ENCODE measurements around the gene ACTL10.

The ACTL10 gene

DNA sequence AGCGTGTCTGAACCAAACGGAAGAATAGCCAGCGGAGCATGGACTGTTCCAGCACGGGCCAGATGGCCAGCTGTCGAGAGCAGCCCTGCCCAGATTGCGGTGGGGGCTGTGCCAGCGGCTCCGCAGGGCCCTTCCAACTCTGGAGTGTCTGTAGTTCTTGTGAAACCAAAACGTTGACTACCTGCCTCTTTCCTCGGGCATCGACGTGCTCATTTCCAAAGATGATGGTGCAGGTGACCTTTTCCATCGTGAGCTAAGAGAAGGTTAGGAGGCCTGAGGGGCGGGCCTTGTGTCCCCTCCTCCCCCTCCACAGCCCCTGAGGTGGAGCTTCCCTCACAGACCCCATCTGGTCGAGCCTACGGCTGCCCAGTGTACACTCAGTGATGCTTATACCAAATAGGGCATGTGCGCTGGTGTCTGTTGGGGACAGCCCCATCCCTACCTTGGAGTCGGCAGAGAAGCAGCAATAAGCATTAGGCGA lies 17.5 kb upstream of the ACTL10 start:
- DNase-seq (ENCODE audit: low read depth in 2 of 2), result no peak

- no peak for DNase-seq (ENCODE audit: low read depth in 2 of 2)
Observed at GRCh38 chr20:33650111-33650752, 16.5 kb upstream of the ACTL10 start.

DNA sequence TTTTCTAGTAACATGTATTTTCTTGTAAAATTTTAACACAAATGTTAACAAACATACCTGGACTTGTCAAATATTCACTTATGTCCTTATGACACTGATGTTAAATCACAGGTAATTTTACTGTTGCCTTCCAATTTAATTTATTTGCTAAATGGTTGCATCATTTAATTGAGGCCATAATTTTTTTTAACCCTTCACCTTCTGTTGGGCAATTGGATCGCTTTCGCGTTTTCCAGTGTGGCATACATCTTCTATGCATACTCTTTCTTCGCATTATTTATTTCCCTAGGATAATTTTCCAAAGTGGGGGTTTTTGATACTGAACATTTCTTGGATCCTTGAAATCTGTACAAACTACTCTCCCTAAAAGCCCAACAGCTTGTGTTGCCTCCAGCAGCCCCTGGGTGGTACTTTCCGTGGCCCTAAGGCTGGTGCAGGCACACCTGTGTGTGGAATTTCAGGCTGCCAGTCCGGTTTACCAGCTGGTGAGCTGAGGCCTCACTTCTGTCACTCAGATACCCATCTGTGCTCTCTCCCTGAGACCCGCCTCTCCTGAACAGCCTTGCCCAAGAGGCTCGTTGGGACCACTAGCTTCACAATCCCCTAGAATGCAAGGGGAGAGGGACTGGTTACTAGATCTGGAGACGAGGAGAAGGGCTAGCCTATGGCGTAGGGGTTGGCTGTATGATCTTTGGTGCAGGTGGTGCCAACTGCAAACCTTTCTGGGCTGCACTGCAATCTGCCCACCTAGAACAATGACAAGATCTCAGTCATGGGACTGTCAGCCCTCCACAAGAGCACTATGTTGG lies 15.8 kb upstream of the ACTL10 start:
- no peak for DNase-seq (ENCODE audit: low read depth in 2 of 2)

- no peak for DNase-seq (ENCODE audit: low read depth in 2 of 2)
Observed at GRCh38 chr20:33651562-33652048, 15.1 kb upstream of the ACTL10 start.

- DNase-seq (ENCODE audit: low read depth in 2 of 2), result peak in 1 of 2 donors; percentile 30
Observed at GRCh38 chr20:33653218-33653899, 13.4 kb upstream of the ACTL10 start.

DNA sequence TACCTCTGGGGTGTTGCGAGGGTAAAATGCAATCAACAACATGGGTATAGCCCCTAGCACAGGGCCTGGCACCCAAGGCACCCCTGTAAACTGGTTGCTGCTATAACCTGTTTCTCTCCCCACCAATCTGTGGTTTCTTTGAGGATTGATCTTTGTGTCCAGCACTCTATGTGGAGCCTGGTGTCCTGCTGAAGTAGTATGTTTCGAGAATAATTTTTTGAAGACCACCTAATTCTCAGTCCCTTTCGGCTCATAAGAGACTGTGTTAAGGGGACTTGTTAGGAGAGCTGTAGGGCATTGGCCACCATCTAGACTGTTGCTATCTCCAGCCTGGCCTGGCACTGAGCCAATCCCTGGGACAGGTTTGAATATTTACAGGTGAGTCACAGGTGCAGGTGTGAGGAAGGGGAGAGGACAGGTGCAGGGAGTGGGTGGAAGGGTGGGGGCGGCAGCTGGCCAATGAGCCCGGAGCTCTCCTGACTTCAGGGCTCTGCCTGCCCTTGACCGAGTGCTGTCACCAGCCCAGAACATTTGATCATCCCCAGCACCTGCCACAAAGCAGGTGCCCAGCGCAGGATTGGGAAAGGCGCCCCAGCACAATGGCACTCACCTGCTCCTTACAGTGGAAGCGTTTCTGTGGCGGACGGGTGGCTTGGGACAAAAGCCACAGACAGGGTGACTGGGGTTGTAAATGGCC lies 12.7 kb upstream of the ACTL10 start:
- no peak for DNase-seq (ENCODE audit: low read depth in 2 of 2)

DNA sequence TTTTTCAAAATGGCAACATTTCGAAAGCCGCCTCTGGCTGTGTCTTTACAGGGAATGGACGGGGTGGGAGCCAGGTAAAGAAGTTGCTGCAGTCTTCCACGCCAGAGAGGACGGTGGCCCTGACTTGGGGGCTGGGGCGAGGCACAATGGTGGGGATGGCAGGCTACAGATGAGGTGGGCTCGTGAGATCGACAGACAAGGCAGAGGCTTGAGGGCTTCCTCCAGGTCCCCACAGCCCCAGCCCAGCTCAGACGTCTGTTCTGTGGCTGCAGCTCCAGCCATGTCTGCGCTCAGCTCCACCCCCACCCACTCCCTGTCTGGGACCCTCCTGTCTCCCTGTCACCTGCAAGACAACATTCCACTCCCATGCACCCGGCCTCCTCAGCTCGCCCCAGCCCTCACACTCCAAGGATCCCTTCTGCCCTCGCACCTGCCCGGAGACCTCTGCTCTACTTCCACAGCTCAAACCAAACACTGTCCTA lies 12.0 kb upstream of the ACTL10 start:
- no peak for DNase-seq (ENCODE audit: low read depth in 2 of 2)

- no peak for DNase-seq (ENCODE audit: low read depth in 2 of 2)
Observed at GRCh38 chr20:33655164-33655563, 11.6 kb upstream of the ACTL10 start.

DNA sequence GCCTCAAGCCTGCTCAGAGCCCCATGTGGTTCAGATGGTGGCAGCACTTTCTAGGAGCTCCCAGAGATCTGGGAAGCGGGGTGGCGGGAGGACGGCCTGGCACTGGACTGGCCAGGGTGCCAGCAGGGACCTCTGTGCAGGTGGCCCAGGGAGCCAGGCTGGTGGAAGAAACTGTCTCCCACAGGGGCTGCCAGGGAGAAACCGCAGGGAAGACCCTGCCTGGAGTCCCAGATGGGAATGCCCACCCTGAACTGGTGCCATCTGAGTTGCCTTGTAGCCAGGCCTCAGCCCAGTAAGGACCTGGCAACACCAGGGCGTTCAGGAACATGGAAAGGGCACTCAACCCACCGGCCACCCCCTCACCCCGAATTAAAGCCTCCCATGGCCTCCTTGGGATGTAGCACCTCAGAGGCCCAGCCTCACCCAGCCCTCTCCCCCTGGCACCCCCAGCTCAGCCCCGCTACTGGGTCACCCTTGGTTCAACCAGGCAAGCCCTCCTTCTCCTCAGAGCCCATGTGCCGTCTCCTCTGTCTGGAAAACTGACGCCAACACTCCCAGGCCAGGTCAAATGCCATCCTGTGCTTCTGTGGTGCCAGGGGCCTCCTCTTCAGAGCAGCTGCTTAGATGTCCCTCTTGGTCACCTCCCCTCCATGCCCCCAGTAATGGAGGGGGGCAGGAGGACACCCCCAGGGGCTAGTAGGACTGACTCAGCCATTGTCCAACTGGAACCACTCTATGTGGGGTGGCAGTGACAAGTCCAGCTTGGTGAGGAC lies 10.5 kb upstream of the ACTL10 start:
- no peak for DNase-seq (ENCODE audit: low read depth in 2 of 2)

DNA sequence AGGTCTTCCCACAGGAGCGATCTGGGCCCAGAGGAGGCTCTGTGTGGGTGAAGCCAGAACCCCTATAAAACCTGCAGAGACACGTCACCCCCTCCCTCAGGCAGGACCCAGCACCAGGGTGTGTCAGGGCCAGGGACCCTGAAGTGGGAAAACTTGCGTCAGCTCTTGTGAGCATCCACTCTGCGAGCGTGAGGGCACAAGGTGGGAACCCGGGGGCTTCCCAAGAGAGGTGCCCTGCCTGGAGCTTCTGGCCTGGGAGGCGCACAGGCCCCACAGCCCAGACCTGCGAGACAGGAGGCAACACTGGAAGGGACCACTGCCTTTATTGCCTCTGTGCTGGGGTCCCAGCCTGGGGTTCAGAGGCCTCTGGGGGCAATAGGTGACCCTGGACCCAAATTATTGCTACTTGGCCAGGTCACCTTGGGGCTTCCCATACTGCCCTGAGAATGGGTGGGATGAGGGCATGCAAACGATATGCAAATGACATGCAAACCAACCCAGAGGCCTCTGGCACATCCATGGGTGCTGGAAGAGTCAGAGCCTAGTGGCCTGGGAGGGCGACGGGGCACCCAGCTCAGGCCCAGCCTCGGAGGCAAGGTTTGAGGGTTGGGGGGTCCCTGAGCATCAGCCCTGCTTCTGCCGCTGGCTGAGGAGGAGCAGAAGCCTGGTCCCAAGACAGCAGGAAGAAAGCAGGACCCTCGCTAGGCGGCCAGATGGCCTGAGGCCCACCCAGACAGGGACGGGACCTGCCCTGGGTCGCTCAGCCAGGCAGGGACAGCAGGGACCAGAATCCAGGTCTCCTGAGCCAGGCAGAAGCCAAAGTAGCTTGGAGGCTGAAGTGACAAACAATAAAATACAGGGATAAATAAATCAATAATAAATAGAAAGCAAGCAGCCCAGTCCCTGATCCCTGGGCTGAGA lies 9.7 kb upstream of the ACTL10 start:
- no peak for DNase-seq (ENCODE audit: low read depth in 2 of 2)

GRCh38 chr20:33657704-33658095 lies 9.0 kb upstream of the ACTL10 start:
- no peak for DNase-seq (ENCODE audit: low read depth in 2 of 2)

DNA sequence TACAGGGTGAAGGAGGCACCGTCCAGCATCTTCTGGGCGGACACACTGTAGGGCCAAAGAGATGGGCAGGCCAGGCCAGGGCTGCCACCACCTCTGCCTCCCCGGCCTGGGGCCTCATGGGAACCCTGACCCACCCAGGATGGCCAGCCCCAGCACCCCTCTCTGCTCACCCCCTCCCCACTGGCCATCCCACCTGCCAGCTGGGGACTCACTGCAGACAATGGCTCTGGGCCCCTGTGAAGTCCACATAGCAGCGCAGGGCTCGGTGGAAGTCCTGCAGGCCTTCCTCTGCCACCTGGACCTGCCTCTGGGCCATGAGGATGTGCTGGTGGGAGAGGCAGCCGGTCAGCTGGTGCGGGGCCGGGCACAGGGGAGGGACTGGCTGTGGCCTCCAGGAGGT lies 8.2 kb upstream of the ACTL10 start:
- no peak for DNase-seq (ENCODE audit: low read depth in 2 of 2)

DNA sequence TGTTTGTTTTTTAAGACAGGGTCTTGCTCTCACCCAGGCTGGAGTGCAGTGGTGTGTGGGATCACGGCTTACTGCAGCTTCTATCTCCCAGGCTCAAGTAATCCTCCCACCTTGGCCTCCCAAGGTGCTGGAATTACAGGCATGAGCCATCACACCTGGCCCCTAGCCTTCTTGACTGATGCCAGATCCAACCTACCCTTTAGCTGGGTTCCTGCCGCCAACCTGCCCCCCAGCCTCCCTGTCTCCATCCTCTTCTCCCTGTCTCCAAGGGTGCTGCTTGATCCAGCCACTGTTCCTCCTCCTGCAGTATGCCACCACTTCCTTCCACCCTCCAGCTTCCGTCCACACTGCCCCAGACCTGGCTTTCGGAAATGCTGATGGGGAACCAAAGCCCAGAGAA lies 7.8 kb upstream of the ACTL10 start:
- no peak for DNase-seq (ENCODE audit: low read depth in 2 of 2)

- no peak for DNase-seq (ENCODE audit: low read depth in 2 of 2)
Observed at GRCh38 chr20:33659341-33660034, 7.3 kb upstream of the ACTL10 start.

DNA sequence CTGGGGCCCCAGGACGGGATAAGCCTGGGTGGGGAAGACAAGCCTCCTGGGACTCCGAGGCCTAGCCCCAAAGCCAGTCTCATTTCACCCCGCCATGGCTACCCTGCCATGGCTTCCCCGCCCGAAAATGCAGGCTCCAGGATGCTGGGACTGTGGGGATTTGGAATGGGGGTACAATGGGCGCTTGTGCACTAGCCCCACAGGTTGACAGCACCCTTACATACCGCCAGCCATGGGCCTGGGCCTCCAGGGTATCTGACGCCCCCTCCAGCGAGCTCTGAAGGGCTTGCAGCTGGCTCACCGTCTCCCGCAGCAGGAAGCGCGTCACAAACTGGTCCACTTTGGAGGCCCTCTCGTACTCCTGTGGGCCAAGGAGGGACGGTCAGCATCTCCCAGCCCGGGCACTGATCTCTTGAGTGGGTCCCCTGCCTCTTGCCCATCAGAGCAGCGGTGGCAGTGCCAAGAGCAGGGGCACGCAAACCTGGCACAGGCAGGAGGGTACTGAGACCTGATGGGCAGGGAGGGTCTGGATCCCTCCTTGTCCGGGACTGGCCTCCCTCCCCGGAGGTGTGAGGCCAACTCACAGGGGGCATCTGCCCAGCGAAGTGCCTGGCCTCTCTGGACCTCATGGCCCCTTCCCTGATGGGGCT lies 6.6 kb upstream of the ACTL10 start:
- no peak for DNase-seq (ENCODE audit: low read depth in 2 of 2)

- no peak for DNase-seq (ENCODE audit: low read depth in 2 of 2)
Observed at GRCh38 chr20:33660685-33661058, 6.1 kb upstream of the ACTL10 start.

GRCh38 chr20:33662172-33662571 lies 4.6 kb upstream of the ACTL10 start, which contains the start of gene C20orf144:
C20orf144 (plus strand) TSS chr20:33662327; CDS start chr20:33662346, 19 bp downstream.
- DNase-seq (ENCODE audit: low read depth in 2 of 2), result no peak

GRCh38 chr20:33663161-33664084 lies 3.3 kb upstream of the ACTL10 start:
- peak; percentile 73 to 82 for DNase-seq (ENCODE audit: low read depth in 2 of 2)
